ENCODE measurements around the gene SYNPR. TPM values are rescaled to one million over a fixed set of nuclear protein-coding genes. Genes with fewer than 3 reads are reported as not detected.

SYNPR gene
- total RNA-seq, 2 donors from 2014 or later, result not detected

GRCh38 chr3:63538919-63539318 lies 260.8 kb downstream of the SYNPR start:
- Mint-ChIP-seq H3K36me3 (ENCODE audit: low read depth) (no peaks in the 10 kb centered on the region), H3K4me1 (no peaks in the 10 kb centered on the region), H3K9me3 (no peaks in the 10 kb centered on the region), H3K27me3 (no peaks in the 10 kb centered on the region), H3K27ac (no peak overlapping the region), H3K4me3 (no peak overlapping the region)
- ATAC-seq (replicated peaks), result no peak

DNA sequence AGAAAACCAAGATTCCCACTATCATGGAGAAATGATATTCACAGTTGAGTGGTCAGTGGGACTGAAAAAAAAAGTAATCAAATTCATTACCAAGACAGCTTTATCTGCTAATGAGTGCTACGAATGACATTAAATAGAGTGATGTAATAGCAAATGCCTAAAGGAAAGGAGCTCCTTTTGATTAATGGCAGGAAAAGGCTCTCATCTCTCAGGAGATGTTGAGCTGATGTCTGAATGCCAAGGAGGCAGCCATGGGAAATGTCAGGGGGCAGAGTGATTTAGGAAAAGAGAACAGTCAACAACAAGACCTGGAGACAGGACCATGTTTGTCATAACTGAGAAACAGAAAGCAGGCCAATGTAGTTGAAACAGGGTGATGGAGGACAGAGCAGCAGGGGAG lies 277.7 kb downstream of the SYNPR start:
- no peaks in the 10 kb centered on the region for H3K9me3 Mint-ChIP-seq
- no peaks in the 10 kb centered on the region for H3K4me1 Mint-ChIP-seq
- no peak overlapping the region for H3K27ac Mint-ChIP-seq
- no peak overlapping the region for H3K4me3 Mint-ChIP-seq
- H3K36me3 Mint-ChIP-seq (ENCODE audit: low read depth), result no peaks in the 10 kb centered on the region
- peaks cover 4% of the 10 kb centered on the region for H3K27me3 Mint-ChIP-seq
- ATAC-seq (replicated peaks), result no peak

DNA sequence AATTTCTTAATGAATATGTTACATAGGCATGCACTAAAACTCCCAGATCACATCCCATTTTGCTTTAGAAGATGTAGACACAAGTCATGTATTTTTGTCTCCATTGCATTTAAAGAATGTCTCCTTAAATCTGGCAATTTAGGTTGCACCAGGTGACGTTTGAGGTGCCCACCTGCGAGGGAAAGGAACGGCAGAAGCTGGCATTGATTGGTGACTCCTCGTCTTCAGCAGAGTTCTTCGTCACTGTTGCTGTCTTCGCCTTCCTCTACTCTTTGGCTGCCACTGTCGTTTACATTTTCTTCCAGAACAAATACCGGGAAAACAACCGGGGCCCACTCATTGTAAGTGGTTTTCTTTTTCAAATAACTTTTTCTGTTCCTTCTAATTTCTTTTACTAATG lies 278.3 kb downstream of the SYNPR start:
- no peaks in the 10 kb centered on the region for H3K4me1 Mint-ChIP-seq
- H3K36me3 Mint-ChIP-seq (ENCODE audit: low read depth), result no peaks in the 10 kb centered on the region
- H3K27ac Mint-ChIP-seq, result no peak overlapping the region
- H3K4me3 Mint-ChIP-seq, result no peak overlapping the region
- peaks cover 4% of the 10 kb centered on the region for H3K27me3 Mint-ChIP-seq
- no peak for ATAC-seq (replicated peaks)
- H3K9me3 Mint-ChIP-seq, result no peaks in the 10 kb centered on the region

GRCh38 chr3:63557912-63558311 lies 279.8 kb downstream of the SYNPR start:
- no peak overlapping the region for H3K27ac Mint-ChIP-seq
- no peak for ATAC-seq (replicated peaks)
- peaks cover 4% of the 10 kb centered on the region for H3K27me3 Mint-ChIP-seq
- H3K36me3 Mint-ChIP-seq (ENCODE audit: low read depth), result no peaks in the 10 kb centered on the region
- H3K9me3 Mint-ChIP-seq, result no peaks in the 10 kb centered on the region
- H3K4me3 Mint-ChIP-seq, result no peak overlapping the region
- no peaks in the 10 kb centered on the region for H3K4me1 Mint-ChIP-seq

DNA sequence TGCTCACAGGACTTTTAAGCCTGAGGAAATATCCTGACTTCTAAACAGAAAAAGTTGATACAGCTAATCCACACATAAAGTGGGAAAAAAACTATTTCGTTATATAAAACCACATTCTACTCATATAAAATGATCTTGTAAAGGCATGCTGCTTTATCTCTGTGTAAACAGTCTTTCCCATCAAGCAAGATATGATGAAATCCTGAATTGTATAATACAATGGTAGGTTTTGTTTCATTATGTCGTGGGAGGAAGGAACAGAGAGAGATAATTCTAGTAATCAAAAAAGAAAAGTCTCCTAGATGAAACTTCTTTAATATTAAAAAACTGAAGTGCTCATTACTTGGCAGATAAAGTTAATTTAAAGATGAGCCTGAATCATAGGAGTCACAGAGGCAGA lies 281.8 kb downstream of the SYNPR start:
- Mint-ChIP-seq H3K4me3 (no peak overlapping the region), H3K4me1 (no peaks in the 10 kb centered on the region), H3K27me3 (peaks cover 4% of the 10 kb centered on the region), H3K36me3 (ENCODE audit: low read depth) (no peaks in the 10 kb centered on the region), H3K27ac (no peak overlapping the region), H3K9me3 (no peaks in the 10 kb centered on the region)
- no peak for ATAC-seq (replicated peaks)

GRCh38 chr3:63561879-63562278 lies 283.8 kb downstream of the SYNPR start:
- Mint-ChIP-seq H3K4me1 (no peaks in the 10 kb centered on the region), H3K27me3 (peaks cover 3% of the 10 kb centered on the region), H3K4me3 (no peak overlapping the region), H3K9me3 (no peaks in the 10 kb centered on the region), H3K27ac (no peak overlapping the region), H3K36me3 (ENCODE audit: low read depth) (no peaks in the 10 kb centered on the region)
- no peak for ATAC-seq (replicated peaks)

DNA sequence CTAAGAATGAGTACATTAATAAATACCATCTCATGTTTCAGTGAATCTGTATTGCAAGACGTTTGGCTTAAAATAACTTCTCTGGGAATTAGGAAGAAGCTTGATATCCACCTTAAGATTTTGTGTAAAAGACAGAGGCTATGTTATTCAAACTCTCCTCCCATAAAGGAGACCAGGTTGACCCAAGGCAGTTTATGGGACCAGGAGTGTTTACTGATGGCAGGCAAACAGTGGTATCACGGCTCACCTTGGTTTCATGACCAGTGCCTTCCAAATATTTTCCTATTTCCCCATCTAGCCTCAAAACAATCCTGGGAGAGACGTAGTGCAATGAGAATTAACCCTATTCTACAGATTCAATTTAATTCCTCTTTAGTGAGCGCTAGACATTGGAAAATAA lies 284.2 kb downstream of the SYNPR start:
- no peak for ATAC-seq (replicated peaks)
- Mint-ChIP-seq H3K4me3 (no peak overlapping the region), H3K36me3 (ENCODE audit: low read depth) (no peaks in the 10 kb centered on the region), H3K27me3 (no peaks in the 10 kb centered on the region), H3K9me3 (no peaks in the 10 kb centered on the region), H3K4me1 (no peaks in the 10 kb centered on the region), H3K27ac (no peak overlapping the region)

DNA sequence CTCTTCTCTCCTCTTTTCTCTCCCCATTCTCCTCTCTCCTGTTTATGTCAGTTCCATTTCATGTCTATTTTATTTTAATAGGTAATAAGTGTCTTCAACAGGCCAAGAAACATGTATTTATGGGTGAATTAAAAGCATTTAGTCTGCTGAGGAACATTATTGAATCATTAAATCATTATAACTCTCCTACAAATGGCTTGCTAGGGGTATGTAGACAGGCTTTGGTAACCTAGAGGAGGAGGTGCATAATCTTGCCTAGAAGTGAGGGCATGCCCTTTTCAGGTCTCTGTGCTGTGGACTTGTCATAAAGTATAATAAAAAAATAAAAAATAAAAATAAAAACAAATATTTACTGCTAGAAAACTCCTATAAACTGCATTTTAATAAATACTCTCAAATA lies 285.5 kb downstream of the SYNPR start:
- H3K4me1 Mint-ChIP-seq, result no peaks in the 10 kb centered on the region
- H3K36me3 Mint-ChIP-seq (ENCODE audit: low read depth), result no peaks in the 10 kb centered on the region
- no peak overlapping the region for H3K4me3 Mint-ChIP-seq
- peaks cover 3% of the 10 kb centered on the region for H3K9me3 Mint-ChIP-seq
- no peak overlapping the region for H3K27ac Mint-ChIP-seq
- H3K27me3 Mint-ChIP-seq, result no peaks in the 10 kb centered on the region
- no peak for ATAC-seq (replicated peaks)

DNA sequence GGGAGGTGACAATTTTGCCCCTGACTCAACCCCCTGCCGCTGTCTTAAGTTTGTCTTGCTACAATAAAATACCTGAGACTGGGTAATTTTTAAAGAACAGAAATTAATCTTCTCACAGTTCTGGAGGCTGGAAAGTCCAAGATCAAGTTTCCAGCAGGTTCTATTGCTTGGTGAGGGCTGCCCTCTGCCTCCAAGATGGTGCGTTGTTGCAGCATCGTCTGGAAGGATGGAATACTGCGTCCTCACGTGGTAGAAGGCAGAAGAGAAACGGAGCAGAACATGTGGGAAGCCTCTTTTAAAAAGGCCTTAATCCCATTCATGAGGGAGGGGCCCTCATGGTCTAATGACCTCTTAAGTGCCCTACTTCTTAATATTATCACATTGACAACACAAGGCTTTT lies 287.1 kb downstream of the SYNPR start:
- no peaks in the 10 kb centered on the region for H3K27me3 Mint-ChIP-seq
- H3K36me3 Mint-ChIP-seq (ENCODE audit: low read depth), result no peaks in the 10 kb centered on the region
- ATAC-seq (replicated peaks), result no peak
- no peaks in the 10 kb centered on the region for H3K4me1 Mint-ChIP-seq
- H3K9me3 Mint-ChIP-seq, result peaks cover 5% of the 10 kb centered on the region
- no peak overlapping the region for H3K4me3 Mint-ChIP-seq
- no peak overlapping the region for H3K27ac Mint-ChIP-seq

DNA sequence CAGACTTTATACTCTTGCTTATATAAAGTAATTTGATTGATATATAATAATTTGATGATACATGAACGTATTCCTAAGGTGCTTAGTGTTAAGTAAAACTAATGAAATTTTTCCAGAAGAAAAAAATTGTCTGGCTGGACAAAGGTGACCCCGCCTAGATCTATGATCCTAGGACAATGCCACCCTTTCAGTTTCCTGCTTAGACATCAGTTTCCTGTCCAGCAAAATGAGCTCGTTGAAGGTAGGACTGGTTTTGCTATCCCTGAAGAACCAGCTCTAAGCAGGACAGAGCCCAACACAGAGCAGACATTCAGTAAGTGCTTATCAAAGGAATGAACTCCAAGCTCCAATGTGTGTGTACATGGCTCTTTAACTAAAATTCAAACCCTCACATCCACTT lies 293.6 kb downstream of the SYNPR start:
- ATAC-seq (replicated peaks), result no peak
- no peaks in the 10 kb centered on the region for H3K27me3 Mint-ChIP-seq
- H3K4me1 Mint-ChIP-seq, result no peaks in the 10 kb centered on the region
- no peak overlapping the region for H3K4me3 Mint-ChIP-seq
- H3K36me3 Mint-ChIP-seq (ENCODE audit: low read depth), result no peaks in the 10 kb centered on the region
- peaks cover 5% of the 10 kb centered on the region for H3K9me3 Mint-ChIP-seq
- no peak overlapping the region for H3K27ac Mint-ChIP-seq

DNA sequence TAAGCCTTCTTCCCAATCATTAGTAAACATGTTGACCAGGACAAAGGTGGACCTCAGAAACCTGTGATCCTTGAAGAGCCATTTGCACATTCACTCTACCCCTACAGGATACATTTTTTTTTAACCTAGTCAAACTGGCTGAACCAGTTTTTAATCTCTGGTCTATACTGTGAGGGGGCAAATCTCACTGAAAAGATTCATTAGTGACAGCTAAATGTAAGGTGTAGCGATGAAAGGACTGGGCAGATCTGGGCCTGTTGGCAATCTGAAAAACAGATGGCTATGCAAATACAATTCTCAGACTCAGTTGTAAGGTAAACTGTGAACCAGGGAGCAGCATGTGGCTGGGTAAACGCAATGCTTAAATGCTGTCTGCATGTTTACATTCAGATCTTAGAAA lies 298.7 kb downstream of the SYNPR start:
- H3K27ac Mint-ChIP-seq, result no peak overlapping the region
- H3K27me3 Mint-ChIP-seq, result peaks cover 3% of the 10 kb centered on the region
- no peak overlapping the region for H3K4me3 Mint-ChIP-seq
- no peaks in the 10 kb centered on the region for H3K9me3 Mint-ChIP-seq
- H3K36me3 Mint-ChIP-seq (ENCODE audit: low read depth), result no peaks in the 10 kb centered on the region
- ATAC-seq (replicated peaks), result no peak
- no peaks in the 10 kb centered on the region for H3K4me1 Mint-ChIP-seq

- Mint-ChIP-seq H3K9me3 (no peaks in the 10 kb centered on the region), H3K27me3 (peaks cover 3% of the 10 kb centered on the region), H3K4me1 (no peaks in the 10 kb centered on the region), H3K36me3 (ENCODE audit: low read depth) (no peaks in the 10 kb centered on the region), H3K4me3 (no peak overlapping the region), H3K27ac (no peak overlapping the region)
- ATAC-seq (replicated peaks), result no peak
Observed at GRCh38 chr3:63578858-63579257, 300.8 kb downstream of the SYNPR start.

- no peak overlapping the region for H3K4me3 Mint-ChIP-seq
- H3K36me3 Mint-ChIP-seq (ENCODE audit: low read depth), result no peaks in the 10 kb centered on the region
- peaks cover 8% of the 10 kb centered on the region for H3K27me3 Mint-ChIP-seq
- H3K4me1 Mint-ChIP-seq, result no peaks in the 10 kb centered on the region
- no peak for ATAC-seq (replicated peaks)
- peaks cover 5% of the 10 kb centered on the region for H3K9me3 Mint-ChIP-seq
- no peak overlapping the region for H3K27ac Mint-ChIP-seq
Observed at GRCh38 chr3:63580151-63580550, 302.0 kb downstream of the SYNPR start.

DNA sequence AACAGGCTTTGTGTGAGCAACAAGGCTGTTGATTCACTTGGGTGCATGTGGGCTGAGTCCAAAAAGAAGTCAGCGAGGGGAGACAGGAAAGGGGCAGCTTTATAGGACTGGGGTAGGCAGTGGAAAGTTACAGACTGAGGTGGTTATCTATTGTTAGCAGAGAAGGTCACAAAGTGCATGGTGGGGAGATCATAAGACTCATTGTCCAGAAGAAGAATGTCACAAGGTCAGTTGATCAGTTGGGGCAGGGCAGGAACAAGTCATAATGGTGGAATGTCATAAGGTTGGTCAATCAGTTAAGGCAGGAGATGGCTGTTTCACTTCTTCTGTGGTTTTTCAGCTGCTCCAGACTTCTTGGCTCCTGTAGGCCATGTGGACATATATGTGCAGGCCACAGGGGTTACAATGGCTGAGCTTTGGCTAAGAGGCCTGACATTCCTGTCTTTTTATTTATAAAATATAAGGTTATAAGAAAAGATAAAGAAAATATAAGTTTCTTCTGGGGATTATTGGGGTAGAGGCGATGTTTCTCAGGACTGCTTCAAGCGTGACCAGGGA lies 304.9 kb downstream of the SYNPR start:
- H3K4me1 Mint-ChIP-seq, result no peaks in the 10 kb centered on the region
- no peak overlapping the region for H3K27ac Mint-ChIP-seq
- H3K27me3 Mint-ChIP-seq, result peaks cover 8% of the 10 kb centered on the region
- H3K9me3 Mint-ChIP-seq, result peaks cover 5% of the 10 kb centered on the region
- ATAC-seq (replicated peaks), result no peak
- H3K4me3 Mint-ChIP-seq, result no peak overlapping the region
- no peaks in the 10 kb centered on the region for H3K36me3 Mint-ChIP-seq (ENCODE audit: low read depth)

DNA sequence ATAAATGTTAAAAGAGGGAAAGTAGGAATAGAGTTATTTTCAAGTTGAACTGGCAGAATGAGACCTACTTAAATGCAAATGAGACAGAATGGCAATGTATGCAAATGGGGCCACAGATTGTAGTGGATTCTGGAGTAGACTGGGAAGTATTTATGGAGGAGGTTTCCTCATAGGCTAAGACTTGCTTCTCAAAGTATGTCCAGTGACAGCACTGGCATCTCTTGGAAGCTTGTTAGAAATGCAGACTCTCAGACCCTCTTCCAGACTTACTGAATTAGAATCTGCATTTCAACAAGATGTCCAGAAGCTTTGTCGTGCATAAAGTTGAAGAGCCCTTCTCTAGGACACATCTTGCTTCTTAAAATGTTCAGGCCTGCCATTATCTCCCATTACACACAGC lies 306.6 kb downstream of the SYNPR start:
- H3K9me3 Mint-ChIP-seq, result peaks cover 5% of the 10 kb centered on the region
- no peak for ATAC-seq (replicated peaks)
- H3K4me3 Mint-ChIP-seq, result no peak overlapping the region
- H3K27ac Mint-ChIP-seq, result no peak overlapping the region
- H3K36me3 Mint-ChIP-seq (ENCODE audit: low read depth), result no peaks in the 10 kb centered on the region
- H3K27me3 Mint-ChIP-seq, result peaks cover 5% of the 10 kb centered on the region
- H3K4me1 Mint-ChIP-seq, result no peaks in the 10 kb centered on the region

- Mint-ChIP-seq H3K27ac (no peak overlapping the region), H3K4me1 (no peaks in the 10 kb centered on the region), H3K4me3 (no peak overlapping the region), H3K27me3 (peaks cover 5% of the 10 kb centered on the region), H3K36me3 (ENCODE audit: low read depth) (no peaks in the 10 kb centered on the region), H3K9me3 (peaks cover 5% of the 10 kb centered on the region)
- ATAC-seq (replicated peaks), result no peak
Observed at GRCh38 chr3:63585927-63586326, 307.8 kb downstream of the SYNPR start.

Data from activated T-helper 17 cell treated with anti-CD3 and anti-CD28 coated beads, Interleukin-2, amount 50 U/mL, for 72 hours (primary cell).